GM18951 (cell line): ENCODE results near the gene SLAMF1.
"Not testable (repeated sequence)": the region's sequence is repeated elsewhere in the genome, so short reads cannot be mapped to it uniquely, and the experiment has no call there.

Experiments
- POLR2A ChIP-seq: IDR thresholded peaks from 4 replicates; pipeline ENCODE4 v1.6.1; 2011; ENCODE audit warnings: mild to moderate bottlenecking; ENCODE audit not compliant: insufficient read length, insufficient read depth; ENCODE audit errors: extremely low read depth
- in situ Hi-C: fragments of 300-500 bp; cut with MboI; formaldehyde crosslinking; loops from one replicate; pipeline ENCODE4 v1.12.0; 2022; ENCODE audit warnings: low sequenced_read_pairs, mixed read lengths, inconsistent platforms; ENCODE audit not compliant: unreplicated experiment

The SLAMF1 gene

GRCh38 chr1:160631983-160632625 lies 14.7 kb downstream of the SLAMF1 start:
- peak; percentile 47 for TF ChIP-seq POLR2A
- in situ Hi-C loops, result no loop called here

GRCh38 chr1:160630523-160631451 lies 16.1 kb downstream of the SLAMF1 start:
- in situ Hi-C loops, result no loop called here
- TF ChIP-seq POLR2A, result peak; percentile 33

- TF ChIP-seq POLR2A, result peak; percentile 6
- in situ Hi-C loops, result no loop called here
These were observed 17.3 kb downstream of the SLAMF1 start for GRCh38 chr1:160629286-160630210.

- in situ Hi-C loops, result no loop called here
- peak; percentile 48 for TF ChIP-seq POLR2A
These were observed 18.0 kb downstream of the SLAMF1 start for GRCh38 chr1:160628799-160629263.

GRCh38 chr1:160627677-160628289 lies 19.1 kb downstream of the SLAMF1 start:
- TF ChIP-seq POLR2A, result peak; percentile 31
- in situ Hi-C loops, result not testable (repeated sequence)

GRCh38 chr1:160626509-160627342 lies 20.1 kb downstream of the SLAMF1 start:
- in situ Hi-C loops, result no loop called here
- TF ChIP-seq POLR2A, result peak; percentile 47

GRCh38 chr1:160625725-160626498 lies 20.9 kb downstream of the SLAMF1 start:
- peak; percentile 44 for TF ChIP-seq POLR2A
- in situ Hi-C loops, result no loop called here

- in situ Hi-C loops, result no loop called here
- no peak for TF ChIP-seq POLR2A
These were observed 21.5 kb downstream of the SLAMF1 start for GRCh38 chr1:160625321-160625720.

- in situ Hi-C loops, result loop anchor here (25.0 kb wide), 1 partner anchor 537 kb away; the partner anchor contains the start of genes IGSF8 and KCNJ9
- no peak for TF ChIP-seq POLR2A
These were observed 22.4 kb downstream of the SLAMF1 start for GRCh38 chr1:160624464-160624863.

- in situ Hi-C loops, result loop anchor here (25.0 kb wide), 1 partner anchor 537 kb away; the partner anchor contains the start of genes IGSF8 and KCNJ9
- peak; percentile 29 for TF ChIP-seq POLR2A
These were observed 23.0 kb downstream of the SLAMF1 start for GRCh38 chr1:160623862-160624261.

GRCh38 chr1:160623227-160623633 lies 23.6 kb downstream of the SLAMF1 start:
- peak; percentile 43 for TF ChIP-seq POLR2A
- in situ Hi-C loops, result loop anchor here (25.0 kb wide), 1 partner anchor 536 kb away; the partner anchor contains the start of genes IGSF8 and KCNJ9
